B cell (primary cell): ENCODE data around the gene COPS7B.

ENCODE experiments used
- EZH2 ChIP-seq: IDR thresholded peaks from 2 replicates; pipeline ENCODE4 v1.6.1; 2012; ENCODE audit warnings: borderline replicate concordance, low read depth, mild to moderate bottlenecking, moderate library complexity, low read length; ENCODE audit not compliant: insufficient read depth, poor library complexity, severe bottlenecking
- TF ChIP-seq, protein P1 (sequence below): fragments of 200-600 bp; IDR thresholded peaks from one replicate; pipeline ENCODE4 v1.8.0; 2022; ENCODE audit warnings: antibody characterized with exemption, mild to moderate bottlenecking

DNA sequence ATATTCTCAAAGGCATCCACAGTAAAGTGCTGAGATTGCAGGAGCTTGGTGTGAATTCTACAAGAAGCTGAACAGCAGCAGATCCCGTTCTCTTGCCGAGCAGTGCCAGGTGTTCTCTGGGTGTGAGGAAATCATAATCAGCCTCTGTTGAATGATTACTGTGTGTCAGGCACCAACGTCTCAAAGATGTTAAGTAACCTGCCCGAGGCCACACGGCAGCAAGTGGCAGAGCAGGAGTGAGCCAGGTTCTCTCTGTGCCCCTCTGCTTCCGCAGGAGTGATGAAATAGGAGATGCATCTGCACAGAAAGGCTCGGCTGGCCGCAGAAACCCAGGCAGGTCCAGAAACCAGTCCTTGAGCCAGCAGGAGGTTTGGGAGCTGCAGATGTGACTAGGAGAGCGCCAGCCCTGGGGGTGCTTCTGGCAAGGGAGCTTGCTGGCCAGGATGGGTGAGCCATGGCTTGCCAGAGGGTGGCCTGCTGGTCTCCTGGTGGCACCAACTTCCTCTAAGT is 68.4 kb downstream of the COPS7B start:
- TF ChIP-seq, protein P1, sequence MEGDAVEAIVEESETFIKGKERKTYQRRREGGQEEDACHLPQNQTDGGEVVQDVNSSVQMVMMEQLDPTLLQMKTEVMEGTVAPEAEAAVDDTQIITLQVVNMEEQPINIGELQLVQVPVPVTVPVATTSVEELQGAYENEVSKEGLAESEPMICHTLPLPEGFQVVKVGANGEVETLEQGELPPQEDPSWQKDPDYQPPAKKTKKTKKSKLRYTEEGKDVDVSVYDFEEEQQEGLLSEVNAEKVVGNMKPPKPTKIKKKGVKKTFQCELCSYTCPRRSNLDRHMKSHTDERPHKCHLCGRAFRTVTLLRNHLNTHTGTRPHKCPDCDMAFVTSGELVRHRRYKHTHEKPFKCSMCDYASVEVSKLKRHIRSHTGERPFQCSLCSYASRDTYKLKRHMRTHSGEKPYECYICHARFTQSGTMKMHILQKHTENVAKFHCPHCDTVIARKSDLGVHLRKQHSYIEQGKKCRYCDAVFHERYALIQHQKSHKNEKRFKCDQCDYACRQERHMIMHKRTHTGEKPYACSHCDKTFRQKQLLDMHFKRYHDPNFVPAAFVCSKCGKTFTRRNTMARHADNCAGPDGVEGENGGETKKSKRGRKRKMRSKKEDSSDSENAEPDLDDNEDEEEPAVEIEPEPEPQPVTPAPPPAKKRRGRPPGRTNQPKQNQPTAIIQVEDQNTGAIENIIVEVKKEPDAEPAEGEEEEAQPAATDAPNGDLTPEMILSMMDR = no peak
- TF ChIP-seq EZH2 = no peak
